Endodermal cell (in vitro differentiated cells): ENCODE results near the gene LAMA1. TPM values are rescaled to one million over a fixed set of nuclear protein-coding genes. Genes with fewer than 3 reads are reported as not detected.

Experiments
- DNase-seq: peaks from one replicate; pipeline ENCODE4 v3.0.0-alpha.2; 2017
- H3K27ac ChIP-seq: 2 replicates; pipeline ENCODE4 v1.5.1; 2013; ENCODE audit warnings: mild to moderate bottlenecking, low read depth, low read length, moderate library complexity
- H3K27me3 ChIP-seq: 2 replicates; pipeline ENCODE4 v1.6.1; 2013; ENCODE audit warnings: mild to moderate bottlenecking, low read length, moderate library complexity; ENCODE audit not compliant: insufficient read depth, control insufficient read depth, poor library complexity, severe bottlenecking
- H3K36me3 ChIP-seq: 2 replicates; pipeline ENCODE4 v1.7.0; 2013; ENCODE audit warnings: mild to moderate bottlenecking, low read length, moderate library complexity; ENCODE audit not compliant: control insufficient read depth, insufficient read depth
- H3K4me1 ChIP-seq: one replicate; pipeline ENCODE4 v1.7.0; 2013; ENCODE audit warnings: low read length; ENCODE audit not compliant: control insufficient read depth, insufficient read depth
- H3K4me3 ChIP-seq: 2 replicates; pipeline ENCODE4 v1.5.1; 2013; ENCODE audit warnings: mild to moderate bottlenecking, low read length, moderate library complexity
- H3K9ac ChIP-seq: 2 replicates; pipeline ENCODE4 v1.6.1; 2013; ENCODE audit warnings: mild to moderate bottlenecking, low read length, moderate library complexity; ENCODE audit not compliant: poor library complexity, severe bottlenecking; ENCODE audit errors: extremely low read depth
- H3K9me3 ChIP-seq: 2 replicates; pipeline ENCODE4 v1.6.1; 2013; ENCODE audit warnings: mild to moderate bottlenecking, low read length, moderate library complexity; ENCODE audit not compliant: control insufficient read depth
- H3K27ac Mint-ChIP-seq: 2 replicates; pipeline ENCODE4 v1.8.0; 2020; ENCODE audit warnings: mixed read lengths
- H3K27me3 Mint-ChIP-seq: 2 replicates; pipeline ENCODE4 v1.8.0; 2021; ENCODE audit warnings: mild to moderate bottlenecking, mixed read lengths; ENCODE audit not compliant: insufficient read depth
- H3K36me3 Mint-ChIP-seq: 2 replicates; pipeline ENCODE4 v1.8.0; 2020; ENCODE audit warnings: low read depth, mixed read lengths
- H3K4me1 Mint-ChIP-seq: 2 replicates; pipeline ENCODE4 v1.8.0; 2020; ENCODE audit warnings: mixed read lengths
- H3K4me3 Mint-ChIP-seq: 2 replicates; pipeline ENCODE4 v1.8.0; 2020; ENCODE audit warnings: mild to moderate bottlenecking, moderate library complexity, mixed read lengths
- H3K9me3 Mint-ChIP-seq: 2 replicates; pipeline ENCODE4 v1.8.0; 2020; ENCODE audit warnings: mild to moderate bottlenecking, mixed read lengths
- CTCF ChIP-seq: fragments of 200-600 bp; sonication (generic); conservative IDR thresholded peaks from 2 replicates; pipeline ENCODE4 v1.5.0; 2021; ENCODE audit warnings: antibody characterized with exemption, mild to moderate bottlenecking
- WGBS, 2 experiments: methylation state at CpG; one replicate each; pipeline versions ENCODE4 v1.1.5 to v1.1.7; 2013; ENCODE audit warnings: missing lambda C conversion rate in 2 of 2, mixed read lengths in 1 of 2; ENCODE audit not compliant: insufficient coverage in 1 of 2, insufficient read length in 1 of 2; 5-methylcytosine and 5-hydroxymethylcytosine counted together
- total RNA-seq, 2 donors: library from RNA; stranded (reverse); fragmentation: NEBNext Ultra II Directional in 1 of 2; extraction: Animal tissue kit (Norgen Biotek cat#: 25700) in 1 of 2; gene quantifications; 2 replicates in 1 of 2; 3 replicates in 1 of 2; pipeline ENCODE4 v1.2.1, GENCODE V29; 2021

LAMA1 gene
- total RNA-seq, 2 donors from 2014 or later, result 198 to 316 TPM

- Histone ChIP-seq H3K27me3 (no peaks in the 10 kb centered on the region), H3K9ac (no peak overlapping the region), H3K36me3 (peaks cover 93% of the 10 kb centered on the region), H3K4me1 (no peaks in the 10 kb centered on the region), H3K9me3 (no peaks in the 10 kb centered on the region), H3K4me3 (no peak overlapping the region), H3K27ac (no peak overlapping the region)
- Mint-ChIP-seq H3K9me3 (no peaks in the 10 kb centered on the region), H3K27me3 (no peaks in the 10 kb centered on the region), H3K36me3 (peaks cover 75% of the 10 kb centered on the region), H3K4me3 (no peak overlapping the region), H3K4me1 (no peaks in the 10 kb centered on the region), H3K27ac (no peak overlapping the region)
- WGBS, 2 experiments, result 93 to 95% methylated on average over 6 of the region's 6 CpGs
- no peak for DNase-seq
- TF ChIP-seq CTCF, result no peak
These were observed 174.5 kb downstream of the LAMA1 start for GRCh38 chr18:6943143-6943542.

- 78 to 95% methylated on average over 3 of the region's 3 CpGs for WGBS, 2 experiments
- Mint-ChIP-seq H3K4me3 (no peak overlapping the region), H3K4me1 (no peaks in the 10 kb centered on the region), H3K27ac (no peak overlapping the region), H3K27me3 (no peaks in the 10 kb centered on the region), H3K9me3 (no peaks in the 10 kb centered on the region), H3K36me3 (peaks cover 75% of the 10 kb centered on the region)
- Histone ChIP-seq H3K36me3 (peaks cover 93% of the 10 kb centered on the region), H3K27ac (no peak overlapping the region), H3K4me3 (no peak overlapping the region), H3K27me3 (no peaks in the 10 kb centered on the region), H3K9me3 (no peaks in the 10 kb centered on the region), H3K9ac (no peak overlapping the region), H3K4me1 (no peaks in the 10 kb centered on the region)
- TF ChIP-seq CTCF, result no peak
- no peak for DNase-seq
These were observed 174.9 kb downstream of the LAMA1 start for GRCh38 chr18:6942742-6943141.

GRCh38 chr18:6941996-6942395, 175.6 kb downstream of the LAMA1 start:
- Mint-ChIP-seq H3K27ac (no peak overlapping the region), H3K4me3 (no peak overlapping the region), H3K4me1 (no peaks in the 10 kb centered on the region), H3K9me3 (no peaks in the 10 kb centered on the region), H3K36me3 (peaks cover 70% of the 10 kb centered on the region), H3K27me3 (no peaks in the 10 kb centered on the region)
- TF ChIP-seq CTCF, result no peak
- Histone ChIP-seq H3K4me3 (no peak overlapping the region), H3K36me3 (peaks cover 88% of the 10 kb centered on the region), H3K9me3 (no peaks in the 10 kb centered on the region), H3K27me3 (no peaks in the 10 kb centered on the region), H3K27ac (no peak overlapping the region), H3K9ac (no peak overlapping the region), H3K4me1 (no peaks in the 10 kb centered on the region)
- DNase-seq, result no peak
- 96 to 98% methylated on average over 9 to 11 of the region's 11 CpGs for WGBS, 2 experiments
